HG03066 (cell line): ENCODE results near the gene CD200.
"Not testable (repeated sequence)": the region's sequence is repeated elsewhere in the genome, so short reads cannot be mapped to it uniquely, and the experiment has no call there.

Source experiments
- ATAC-seq: cut with Tn5 transposase; IDR thresholded peaks from one replicate; pipeline ENCODE4 v1.9.1; 2021; ENCODE audit warnings: low read depth; ENCODE audit not compliant: unreplicated experiment

Gene CD200

DNA sequence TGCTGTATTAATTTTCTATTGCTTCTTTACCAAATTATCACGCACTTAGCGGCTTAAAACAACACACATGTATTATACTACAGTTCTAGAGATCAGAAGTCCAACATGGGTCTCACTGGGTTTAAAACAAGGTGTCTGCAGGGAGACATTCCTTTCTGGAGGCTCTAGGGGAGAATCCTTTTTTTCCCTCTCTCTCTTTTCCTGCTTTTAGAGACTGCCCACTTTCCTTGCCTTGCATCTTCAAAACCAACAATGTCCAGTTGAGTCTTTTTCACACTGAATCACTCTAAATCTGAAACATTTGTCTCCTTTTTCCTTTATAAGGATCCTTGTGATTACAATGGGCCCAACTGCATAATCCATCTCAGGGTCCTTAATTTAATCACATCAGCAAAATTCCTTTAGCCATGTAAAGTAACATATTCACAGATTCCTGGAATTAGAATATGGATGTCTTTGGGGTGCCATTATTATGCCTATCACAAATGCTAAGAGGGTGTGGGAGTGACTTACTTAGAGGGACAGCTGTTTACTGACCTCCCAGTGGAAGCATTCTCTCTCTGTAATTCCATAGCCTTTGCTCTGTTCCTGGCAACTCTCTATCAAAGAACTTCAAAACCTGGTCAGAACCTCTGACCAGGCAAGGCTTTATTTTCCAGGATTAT, 21.8 kb downstream of the CD200 start:
- no peak for ATAC-seq

DNA sequence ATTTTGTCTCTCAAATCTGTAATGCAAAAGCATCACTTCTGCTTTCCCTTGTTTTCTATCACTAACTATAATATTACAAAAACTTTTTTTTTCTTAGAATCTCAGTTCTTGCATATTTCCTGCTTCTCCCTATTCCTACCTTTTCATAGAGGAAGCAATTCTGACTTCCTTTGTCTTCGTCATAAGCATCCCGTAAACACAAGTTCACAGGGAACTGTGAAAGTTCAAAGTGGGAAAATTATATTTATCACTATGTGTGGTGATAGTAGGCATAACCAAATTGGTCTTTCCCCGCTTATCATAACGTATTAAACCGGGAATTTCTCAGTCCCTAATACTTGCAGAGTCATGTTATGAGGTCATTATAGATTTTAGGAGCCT, 22.3 kb downstream of the CD200 start:
- ATAC-seq = no peak

DNA sequence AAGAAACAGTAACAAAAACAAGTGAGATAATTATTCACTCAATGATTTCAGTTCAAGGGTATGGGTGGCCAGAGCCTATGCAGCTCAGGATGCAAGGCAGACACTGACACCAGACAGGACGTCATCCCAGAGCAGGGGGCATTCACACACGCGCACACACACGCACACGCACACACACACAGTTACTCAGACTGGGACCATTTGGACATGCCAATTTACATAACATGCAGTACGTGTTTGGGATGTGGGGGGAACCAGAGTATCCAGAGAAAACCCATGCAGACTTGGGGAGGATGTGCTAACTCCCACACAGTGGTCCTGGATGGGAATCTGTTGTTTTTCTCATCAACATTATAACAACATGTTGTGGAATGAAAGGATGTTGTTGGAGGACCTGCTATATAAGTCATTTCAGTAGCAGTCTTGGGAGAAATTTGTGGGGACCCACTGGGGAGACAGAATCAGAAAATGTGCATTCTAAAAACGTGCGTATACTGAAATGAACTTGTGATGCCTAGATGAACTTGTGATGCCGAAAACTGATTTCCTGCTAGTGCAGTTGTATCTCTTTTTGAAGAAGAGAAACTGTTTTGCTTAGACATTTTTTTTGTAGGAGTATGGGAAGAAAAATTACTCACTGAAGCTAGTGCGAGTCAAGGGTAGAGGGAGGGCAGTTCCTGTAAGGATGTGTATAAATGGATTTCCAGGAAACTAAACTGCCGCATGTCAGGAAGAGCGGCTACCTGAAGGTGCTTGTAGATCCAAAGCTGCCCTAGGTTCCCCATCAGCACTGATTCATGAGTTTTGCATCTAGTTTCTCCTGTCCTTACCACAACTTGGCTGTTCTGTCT, 25.2 kb downstream of the CD200 start:
- ATAC-seq = peak; percentile 61

GRCh38 chr3:112360561-112360960, 27.6 kb downstream of the CD200 start:
- ATAC-seq = no peak

GRCh38 chr3:112362221-112362620, 29.3 kb downstream of the CD200 start:
- no peak for ATAC-seq

- no peak for ATAC-seq
These were observed 31.3 kb downstream of the CD200 start for GRCh38 chr3:112364291-112364690.

GRCh38 chr3:112365035-112365434, 32.1 kb downstream of the CD200 start:
- ATAC-seq = no peak

DNA sequence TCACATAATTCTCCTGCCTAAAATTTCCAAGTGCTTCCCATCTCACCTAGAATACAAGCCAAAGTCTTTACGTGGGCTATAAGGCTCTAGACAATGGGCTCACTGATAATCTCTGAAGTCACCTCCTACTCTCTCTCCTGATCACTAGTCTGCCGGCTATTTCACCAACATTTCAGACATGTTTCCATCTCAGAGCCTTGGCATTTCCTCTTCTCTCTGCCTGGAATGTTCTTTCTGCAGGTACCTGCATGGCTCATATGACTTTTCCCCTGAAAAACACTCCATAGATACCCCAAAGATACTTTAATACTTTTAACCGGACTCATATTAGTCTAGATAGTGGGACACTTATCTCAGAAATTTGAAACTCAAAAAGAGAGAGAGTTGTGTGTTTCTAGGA, 32.7 kb downstream of the CD200 start:
- no peak for ATAC-seq

GRCh38 chr3:112366522-112366921, 33.6 kb downstream of the CD200 start:
- ATAC-seq = no peak

DNA sequence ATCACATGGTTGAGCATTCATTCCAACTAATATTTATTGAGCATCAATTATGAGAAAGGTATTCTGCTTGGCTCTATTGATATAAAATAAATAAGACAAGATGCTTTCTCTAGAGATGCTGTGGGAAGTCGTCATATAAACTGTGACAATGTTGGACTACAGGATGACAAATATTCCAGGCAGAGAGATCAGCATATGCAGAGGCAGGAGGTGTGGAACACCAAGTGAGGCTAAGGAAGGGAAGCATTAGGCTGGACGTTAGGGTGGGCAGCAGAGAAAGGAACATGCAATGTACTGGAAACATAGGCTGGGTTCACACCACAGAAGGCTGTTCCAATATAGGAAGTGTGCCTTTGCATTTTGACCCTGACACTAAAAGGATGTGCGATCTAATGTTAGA, 38.6 kb downstream of the CD200 start:
- ATAC-seq = no peak

GRCh38 chr3:112372396-112372795, 39.4 kb downstream of the CD200 start:
- ATAC-seq = no peak

- ATAC-seq = no peak
These were observed 40.5 kb downstream of the CD200 start for GRCh38 chr3:112373476-112373875.

- ATAC-seq = no peak
These were observed 41.0 kb downstream of the CD200 start for GRCh38 chr3:112373924-112374323.

- no peak for ATAC-seq
These were observed 41.4 kb downstream of the CD200 start for GRCh38 chr3:112374333-112374734.

DNA sequence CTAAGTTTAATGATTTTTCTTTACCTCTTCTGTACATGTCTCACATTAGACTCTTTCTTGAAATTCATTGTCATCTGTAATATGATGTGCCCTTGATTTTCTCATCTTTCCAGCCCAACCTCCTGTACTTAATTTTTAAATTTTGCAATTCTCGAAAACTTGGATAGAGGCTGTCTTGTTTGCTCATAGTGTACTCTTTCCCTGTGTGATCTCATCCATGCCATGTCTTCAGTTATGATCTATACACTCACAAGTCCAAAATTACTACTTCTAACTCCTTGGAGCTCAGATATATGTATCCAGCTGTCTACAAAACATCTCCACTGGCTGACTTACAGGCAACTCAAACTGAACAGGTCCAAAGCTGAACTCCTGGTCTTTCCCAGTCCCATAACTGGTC, 42.2 kb downstream of the CD200 start:
- ATAC-seq = no peak

GRCh38 chr3:112376241-112376911, 43.4 kb downstream of the CD200 start:
- no peak for ATAC-seq

DNA sequence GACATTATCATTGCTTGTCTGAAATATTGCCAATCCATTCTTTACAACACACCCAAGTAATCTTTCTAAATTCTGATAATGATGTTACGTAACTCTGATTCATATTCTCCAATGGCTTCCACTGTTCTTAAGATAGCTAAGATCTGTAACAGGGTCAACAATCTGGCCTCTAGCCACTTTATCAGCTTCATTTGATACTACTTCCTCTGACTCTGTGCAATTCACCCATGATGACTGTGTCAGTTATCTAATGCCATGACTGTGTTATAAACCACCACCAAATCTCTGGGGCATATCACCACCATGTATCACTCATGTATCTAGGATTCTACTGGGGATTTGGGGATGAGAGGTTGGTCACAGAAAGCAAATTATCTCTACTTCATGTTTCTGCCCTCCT, 44.0 kb downstream of the CD200 start:
- ATAC-seq = no peak

DNA sequence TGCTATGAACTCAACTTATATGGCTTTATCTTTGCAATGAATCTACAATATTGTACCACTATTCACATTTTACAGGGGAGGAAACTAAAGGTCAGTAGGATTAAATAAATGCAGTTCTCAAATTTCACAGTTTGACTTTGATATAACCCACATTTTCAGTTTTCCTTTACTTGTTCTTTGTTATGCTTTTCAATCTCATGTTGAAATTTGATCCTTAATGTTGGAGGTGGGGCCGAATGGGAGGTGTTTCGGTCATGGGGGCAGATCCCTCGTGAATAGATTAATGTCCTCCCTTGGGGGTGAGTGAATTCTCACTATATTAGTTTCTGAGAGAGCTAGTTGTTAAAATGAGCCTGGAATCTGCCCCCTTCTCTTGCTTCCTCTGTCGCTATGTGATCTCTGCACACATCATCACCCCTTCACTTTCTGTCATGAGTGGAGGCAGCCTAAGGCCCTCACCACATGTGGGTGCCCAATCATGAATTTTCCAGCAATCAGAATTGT, 44.7 kb downstream of the CD200 start:
- no peak for ATAC-seq

DNA sequence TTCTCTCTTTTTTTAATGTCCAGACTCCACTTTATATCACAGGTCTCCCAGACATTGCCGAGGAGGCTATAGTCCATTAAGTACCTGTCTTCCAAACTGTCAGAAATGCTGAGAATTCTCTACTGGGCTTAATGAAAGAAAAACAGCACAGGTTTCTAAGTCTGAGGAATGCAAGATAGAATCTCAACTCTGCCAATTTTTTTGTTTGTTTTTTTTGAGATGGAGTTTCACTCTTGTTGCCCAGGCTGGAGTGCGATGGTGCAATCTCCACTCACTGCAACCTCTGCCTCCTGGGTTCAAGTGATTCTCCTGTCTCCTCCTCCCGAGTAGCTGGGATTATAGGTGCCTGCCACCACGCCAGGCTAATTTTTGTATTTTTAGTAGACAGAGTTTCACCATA, 45.4 kb downstream of the CD200 start:
- ATAC-seq = not testable (repeated sequence)

GRCh38 chr3:112379020-112379690, 46.2 kb downstream of the CD200 start:
- ATAC-seq = no peak
